Peyer's patch (tissue), 4 donors: Measurements from ENCODE around the gene PPP3R2.

Experiments
- POLR2A ChIP-seq, 2 donors: fragments of 450-650 bp; IDR thresholded peaks; one replicate each; pipeline ENCODE4 v1.5.1; 2017; ENCODE audit warnings: antibody characterized with exemption in 2 of 2, mild to moderate bottlenecking in 2 of 2, moderate library complexity in 2 of 2
- TF ChIP-seq, protein P1 (sequence below), 6 experiments: fragments of 450-650 bp in 4 of 6; fragments of 200-600 bp in 2 of 6; sonication (generic) in 1 of 6; IDR thresholded peaks; one replicate each; pipeline ENCODE4 v1.5.1; 2017 to 2019; ENCODE audit warnings: antibody characterized with exemption in 6 of 6, mild to moderate bottlenecking in 3 of 6, moderate library complexity in 1 of 6

DNA sequence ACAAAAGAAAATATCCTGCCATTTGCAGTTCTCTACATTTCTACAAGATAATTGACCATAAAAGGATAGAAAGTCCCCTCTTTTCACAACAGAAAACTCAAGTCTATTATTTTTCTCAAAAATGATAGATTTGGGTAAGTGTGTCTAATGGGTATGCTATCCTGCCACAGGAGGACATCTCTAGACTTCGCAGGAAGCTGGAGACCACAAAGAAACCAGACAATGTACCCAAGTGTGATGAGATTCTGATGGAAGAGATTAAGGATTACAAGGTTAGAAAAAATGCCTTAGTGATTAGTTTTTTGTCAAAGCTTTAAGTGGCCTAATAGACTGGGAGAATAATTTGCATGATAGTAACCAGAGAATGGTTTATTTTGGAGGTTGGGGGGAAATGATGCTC lies 33.0 kb downstream of the PPP3R2 start:
- TF ChIP-seq, protein P1, sequence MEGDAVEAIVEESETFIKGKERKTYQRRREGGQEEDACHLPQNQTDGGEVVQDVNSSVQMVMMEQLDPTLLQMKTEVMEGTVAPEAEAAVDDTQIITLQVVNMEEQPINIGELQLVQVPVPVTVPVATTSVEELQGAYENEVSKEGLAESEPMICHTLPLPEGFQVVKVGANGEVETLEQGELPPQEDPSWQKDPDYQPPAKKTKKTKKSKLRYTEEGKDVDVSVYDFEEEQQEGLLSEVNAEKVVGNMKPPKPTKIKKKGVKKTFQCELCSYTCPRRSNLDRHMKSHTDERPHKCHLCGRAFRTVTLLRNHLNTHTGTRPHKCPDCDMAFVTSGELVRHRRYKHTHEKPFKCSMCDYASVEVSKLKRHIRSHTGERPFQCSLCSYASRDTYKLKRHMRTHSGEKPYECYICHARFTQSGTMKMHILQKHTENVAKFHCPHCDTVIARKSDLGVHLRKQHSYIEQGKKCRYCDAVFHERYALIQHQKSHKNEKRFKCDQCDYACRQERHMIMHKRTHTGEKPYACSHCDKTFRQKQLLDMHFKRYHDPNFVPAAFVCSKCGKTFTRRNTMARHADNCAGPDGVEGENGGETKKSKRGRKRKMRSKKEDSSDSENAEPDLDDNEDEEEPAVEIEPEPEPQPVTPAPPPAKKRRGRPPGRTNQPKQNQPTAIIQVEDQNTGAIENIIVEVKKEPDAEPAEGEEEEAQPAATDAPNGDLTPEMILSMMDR (IDR thresholded peaks at IDR 0.05): no peak
- TF ChIP-seq POLR2A (IDR thresholded peaks at IDR 0.05): no peak
